Thymus (tissue), 11 donors: ENCODE data around the gene TBK1. TPM values are rescaled to one million over a fixed set of nuclear protein-coding genes. Genes with fewer than 3 reads are reported as not detected.
"Not testable (repeated sequence)": the region's sequence is repeated elsewhere in the genome, so short reads cannot be mapped to it uniquely, and the experiment has no call there.

Experiments used
- DNase-seq, 9 donors: peaks; one replicate each; pipeline ENCODE4 v3.0.0-alpha.2; 2013; ENCODE audit warnings: low spot score in 9 of 9, low read depth in 6 of 9, missing footprints in 1 of 9
- H3K27ac ChIP-seq, 2 donors: one replicate each; pipeline ENCODE4 v1.5.1; 2013; ENCODE audit warnings: control low read depth in 1 of 2, low read depth in 1 of 2, low read length in 1 of 2, mild to moderate bottlenecking in 1 of 2, moderate library complexity in 1 of 2
- H3K27me3 ChIP-seq, 2 donors: one replicate each; pipeline ENCODE4 v1.5.1; 2013; ENCODE audit warnings: low read length in 1 of 2; ENCODE audit not compliant: control insufficient read depth in 2 of 2, insufficient read depth in 1 of 2
- H3K36me3 ChIP-seq, 2 donors: one replicate each; pipeline ENCODE4 v1.5.1; 2013; ENCODE audit warnings: low read length in 1 of 2, mild to moderate bottlenecking in 1 of 2, moderate library complexity in 1 of 2; ENCODE audit not compliant: control insufficient read depth in 2 of 2, insufficient read depth in 2 of 2
- H3K4me1 ChIP-seq, 2 donors: one replicate each; pipeline ENCODE4 v1.5.1; 2013; ENCODE audit warnings: low read length in 2 of 2; ENCODE audit not compliant: control insufficient read depth in 2 of 2, insufficient read depth in 2 of 2
- H3K4me3 ChIP-seq, 2 donors: one replicate each; pipeline ENCODE4 v1.5.1; 2013; ENCODE audit warnings: low read length in 2 of 2, control low read depth in 1 of 2, mild to moderate bottlenecking in 1 of 2
- H3K9me3 ChIP-seq, 2 donors: one replicate each; pipeline ENCODE4 v1.5.1; 2013; ENCODE audit warnings: low read length in 1 of 2, mild to moderate bottlenecking in 1 of 2; ENCODE audit not compliant: control insufficient read depth in 2 of 2, insufficient read depth in 1 of 2
- WGBS: extraction: QIAGEN DNeasy Blood & Tissue Kit; methylation state at CpG from one replicate; pipeline ENCODE4 v1.1.7; 2013; 5-methylcytosine and 5-hydroxymethylcytosine counted together
- polyA plus RNA-seq: library from polyadenylated mRNA; stranded (reverse); fragments of 200-250 nt; gene quantifications from one replicate; pipeline ENCODE4 v1.2.3, GENCODE V29; 2013
- total RNA-seq: library from RNA; stranded (reverse); fragments of 120-200 nt; gene quantifications from one replicate; pipeline ENCODE4 v1.2.4, GENCODE V29; 2013
- donor health status: healthy.

The TBK1 gene
- total and polyA plus RNA-seq, 2 donors, result 10.6 to 18.8 TPM

GRCh38 chr12:64538121-64538520 lies 86.2 kb downstream of the TBK1 start:
- Histone ChIP-seq H3K36me3 (no peaks in the 10 kb centered on the region), H3K4me1 (no peaks in the 10 kb centered on the region), H3K4me3 (no peak overlapping the region), H3K9me3 (no peaks in the 10 kb centered on the region), H3K27ac (no peak overlapping the region), H3K27me3 (no peaks in the 10 kb centered on the region)
- WGBS, result 74% methylated on average over 4 of the region's 4 CpGs
- DNase-seq, result no peak

DNA sequence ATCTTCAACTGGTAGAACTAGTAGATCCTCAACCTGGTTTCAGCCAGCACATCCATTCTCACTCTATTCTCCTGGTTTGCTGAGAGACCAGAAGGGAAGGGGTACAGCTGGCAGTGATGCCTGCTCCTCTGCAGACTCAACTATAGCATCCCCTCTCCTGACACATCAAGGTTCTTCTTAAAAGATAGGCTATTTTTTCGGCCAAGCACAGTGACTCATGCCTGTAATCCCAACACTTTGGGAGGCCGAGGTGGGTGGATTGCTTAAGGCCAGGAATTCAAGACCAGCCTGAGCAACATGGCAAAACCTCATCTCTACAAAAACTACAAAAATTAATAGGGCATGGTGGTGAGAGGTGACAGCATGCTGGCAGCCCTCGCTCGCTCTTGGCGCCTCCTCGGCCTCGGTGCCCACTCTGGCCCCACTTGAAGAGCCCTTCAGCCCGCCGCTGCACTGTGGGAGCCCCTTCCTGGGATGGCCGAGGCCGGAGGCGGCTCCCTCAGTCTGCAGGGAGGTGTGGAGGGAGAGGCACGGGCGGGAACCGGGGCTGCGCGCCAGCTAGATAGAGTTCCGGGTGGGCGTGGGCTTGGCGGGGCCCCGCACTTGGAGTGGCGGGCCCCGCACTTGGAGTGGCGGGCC lies 90.6 kb downstream of the TBK1 start:
- H3K27me3 ChIP-seq, DNase-seq, H3K4me3 ChIP-seq, H3K9me3 ChIP-seq, H3K4me1 ChIP-seq, H3K36me3 ChIP-seq, H3K27ac ChIP-seq: not testable (repeated sequence)
- 93% methylated on average over 24 of the region's 24 CpGs for WGBS

DNA sequence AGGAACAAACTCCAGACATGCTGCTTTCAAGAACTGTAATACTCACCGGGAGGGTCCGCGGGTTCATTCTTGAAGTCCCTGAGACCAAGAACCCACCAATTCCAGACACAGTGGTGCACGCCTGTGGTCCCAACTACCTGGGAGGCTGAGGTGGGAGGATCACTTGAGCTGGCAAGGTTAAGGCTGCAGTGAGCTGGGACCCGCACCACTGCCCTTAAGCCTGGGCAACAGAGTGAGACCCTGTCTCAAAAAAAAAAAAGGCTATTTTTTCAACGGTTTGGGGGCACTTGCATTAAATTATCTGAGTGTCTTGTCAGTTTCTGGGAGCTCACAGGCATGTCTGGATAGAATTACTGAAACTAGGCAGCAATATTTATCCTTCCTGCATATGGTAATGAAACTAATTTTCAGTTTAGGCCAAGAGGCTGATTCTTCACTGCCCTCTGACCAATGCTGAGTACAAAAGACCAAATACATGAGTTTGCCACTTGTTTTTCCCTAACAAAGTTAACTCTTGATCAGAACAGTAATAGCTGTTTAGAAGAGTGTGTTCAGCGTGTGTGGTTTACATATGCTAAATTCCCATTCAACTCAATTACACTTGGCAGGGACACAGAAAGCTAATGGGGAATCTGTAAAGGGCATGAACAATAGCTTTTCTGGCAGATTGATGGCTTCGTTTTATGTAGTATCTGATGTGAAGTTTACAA lies 92.6 kb downstream of the TBK1 start:
- no peaks in the 10 kb centered on the region for H3K4me1 ChIP-seq
- H3K4me3 ChIP-seq, result no peak overlapping the region
- peaks cover 0 to 4% of the 10 kb centered on the region in 2 donors for H3K27me3 ChIP-seq
- H3K27ac ChIP-seq, result no peak overlapping the region
- H3K36me3 ChIP-seq, result no peaks in the 10 kb centered on the region
- DNase-seq, result no peak
- 79% methylated on average over 8 of the region's 8 CpGs for WGBS
- no peaks in the 10 kb centered on the region for H3K9me3 ChIP-seq

GRCh38 chr12:64545081-64545382 lies 93.1 kb downstream of the TBK1 start:
- H3K4me1 ChIP-seq, result no peaks in the 10 kb centered on the region
- 92% methylated on average over 3 of the region's 3 CpGs for WGBS
- no peak for DNase-seq
- H3K27ac ChIP-seq, result no peak overlapping the region
- no peaks in the 10 kb centered on the region for H3K36me3 ChIP-seq
- no peaks in the 10 kb centered on the region for H3K9me3 ChIP-seq
- peaks cover 0 to 4% of the 10 kb centered on the region in 2 donors for H3K27me3 ChIP-seq
- H3K4me3 ChIP-seq, result no peak overlapping the region

- Histone ChIP-seq H3K4me3 (no peak overlapping the region), H3K27me3 (peaks cover 0 to 2% of the 10 kb centered on the region in 2 donors)
- WGBS, result 98% methylated on average over 1 of the region's 1 CpG
Measured at GRCh38 chr12:64549108-64549507, 97.2 kb downstream of the TBK1 start.

DNA sequence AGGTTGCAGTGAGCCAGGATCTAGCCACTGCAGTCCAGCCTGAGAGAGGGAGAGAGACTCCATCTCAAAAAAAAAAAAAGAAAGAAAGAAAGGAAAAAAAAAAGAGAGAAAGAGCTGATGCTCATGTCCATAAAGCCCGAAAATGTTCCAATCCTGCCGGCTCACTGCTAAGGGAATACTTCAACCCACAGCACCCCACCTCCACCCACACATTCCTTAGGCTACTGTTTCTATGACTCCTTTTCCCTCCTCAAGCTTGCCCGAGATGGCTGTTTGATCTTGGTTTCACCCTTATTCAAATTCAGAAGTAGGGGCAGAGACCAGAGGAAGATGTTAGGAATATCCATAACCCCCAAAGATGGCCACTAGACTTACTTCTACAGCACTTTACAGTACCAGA lies 98.8 kb downstream of the TBK1 start:
- Histone ChIP-seq H3K4me3 (no peak overlapping the region), H3K4me1 (no peaks in the 10 kb centered on the region), H3K27ac (no peak overlapping the region), H3K36me3 (no peaks in the 10 kb centered on the region), H3K9me3 (no peaks in the 10 kb centered on the region), H3K27me3 (no peaks in the 10 kb centered on the region)
- no peak for DNase-seq
- WGBS, result 96% methylated on average over 3 of the region's 3 CpGs

More at GRCh38 chr12:64549108-64549507, 97.2 kb downstream of the TBK1 start:
- DNase-seq, result no peak
- Histone ChIP-seq H3K9me3 (no peaks in the 10 kb centered on the region), H3K27ac (no peak overlapping the region), H3K4me1 (no peaks in the 10 kb centered on the region), H3K36me3 (no peaks in the 10 kb centered on the region)

GRCh38 chr12:64551676-64552075 lies 99.8 kb downstream of the TBK1 start:
- Histone ChIP-seq H3K27me3 (no peaks in the 10 kb centered on the region), H3K36me3 (no peaks in the 10 kb centered on the region), H3K4me3 (no peak overlapping the region), H3K27ac (no peak overlapping the region), H3K4me1 (no peaks in the 10 kb centered on the region), H3K9me3 (no peaks in the 10 kb centered on the region)
- 95% methylated on average over 7 of the region's 7 CpGs for WGBS
- no peak for DNase-seq

Other genes with a start within 250 kb of the TBK1 start
- gene KICS2, start 229.8 kb upstream of the TBK1 start, total RNA-seq, result 4.4 TPM
- 9.9 TPM for gene KICS2, start 229.8 kb upstream of the TBK1 start, polyA plus RNA-seq
- 3.7 TPM for gene C12orf56, start 61.4 kb upstream of the TBK1 start, total RNA-seq
- 7.1 TPM for gene C12orf56, start 61.4 kb upstream of the TBK1 start, polyA plus RNA-seq
- gene XPOT, start 47.7 kb upstream of the TBK1 start, total RNA-seq, result 42.8 TPM
- 24.6 TPM for gene XPOT, start 47.7 kb upstream of the TBK1 start, polyA plus RNA-seq
- 9.4 TPM for gene RASSF3, start 158.4 kb downstream of the TBK1 start, total RNA-seq
- 22.8 TPM for gene RASSF3, start 158.4 kb downstream of the TBK1 start, polyA plus RNA-seq